Endothelial cell of umbilical vein (primary cell): ENCODE measurements around the gene CIAO3.

ENCODE experiments used
- CTCF ChIP-seq, 2 donors: IDR thresholded peaks; 1 replicate in 1 of 2; 2 replicates in 1 of 2; pipeline ENCODE4 v1.5.1; 2011; ENCODE audit warnings: low read length in 2 of 2, mild to moderate bottlenecking in 2 of 2, moderate library complexity in 2 of 2, control low read depth in 1 of 2, inconsistent platforms in 1 of 2, low read depth in 1 of 2; ENCODE audit not compliant: insufficient read depth in 1 of 2; ENCODE audit errors: extremely low read depth in 1 of 2
- JUN ChIP-seq: IDR thresholded peaks from 2 replicates; pipeline ENCODE4 v1.6.1; 2011; ENCODE audit warnings: borderline replicate concordance, low read depth; ENCODE audit not compliant: insufficient read length, insufficient read depth
- POLR2A ChIP-seq: IDR thresholded peaks from 2 replicates; pipeline ENCODE4 v1.6.1; 2012; ENCODE audit warnings: low read depth, mild to moderate bottlenecking, control low read depth, low read length

- TF ChIP-seq CTCF (IDR thresholded peaks at IDR 0.05; ENCODE audit: extremely low read depth in 1 of 2, insufficient read depth in 1 of 2, low read depth in 1 of 2, low read length in 2 of 2), result no peak
- TF ChIP-seq JUN, result no peak
- TF ChIP-seq POLR2A, result no peak
Observed at GRCh38 chr16:769184-769784, 28.5 kb upstream of the CIAO3 start.
